GM23338 (cell line): ENCODE data around the gene DENND4C. TPM values are rescaled to one million over a fixed set of nuclear protein-coding genes. Genes with fewer than 3 reads are reported as not detected.
A peak's percentile ranks its signal among the peaks of the same experiment; 100 is the strongest.

Experiments
- ATAC-seq: fragments of 200-7000 bp; cut with Tn5 transposase; 3 replicates; pipeline ENCODE4 v1.9.1; 2020
- DNase-seq: peaks from one replicate; pipeline ENCODE4 v3.0.0-alpha.2; 2015; ENCODE audit warnings: low spot score
- H2AFZ ChIP-seq: fragments of 200-600 bp; sonication (generic); 2 replicates; pipeline ENCODE4 v1.8.0; 2016; ENCODE audit warnings: antibody characterized with exemption, mild to moderate bottlenecking, moderate library complexity
- H3F3A ChIP-seq: fragments of 200-600 bp; sonication (generic); replicated peaks from 2 replicates; pipeline ENCODE4 v1.8.0; 2017; ENCODE audit warnings: antibody characterized with exemption, mixed run types, low read depth
- H3K27ac ChIP-seq: fragments of 200-600 bp; sonication (generic); 2 replicates; pipeline ENCODE4 v1.6.1; 2016; ENCODE audit warnings: low read depth
- H3K27me3 ChIP-seq: fragments of 200-600 bp; sonication (generic); 2 replicates; pipeline ENCODE4 v1.8.0; 2016; ENCODE audit warnings: mild to moderate bottlenecking, mixed run types, moderate library complexity; ENCODE audit not compliant: insufficient read depth
- H3K36me3 ChIP-seq: fragments of 200-600 bp; sonication (generic); 2 replicates; pipeline ENCODE4 v1.8.0; 2016; ENCODE audit warnings: mild to moderate bottlenecking; ENCODE audit not compliant: insufficient read depth
- H3K4me1 ChIP-seq: fragments of 200-600 bp; sonication (generic); 2 replicates; pipeline ENCODE4 v1.8.0; 2016; ENCODE audit warnings: mild to moderate bottlenecking, moderate library complexity; ENCODE audit not compliant: insufficient read depth
- H3K4me2 ChIP-seq: fragments of 200-600 bp; sonication (generic); 2 replicates; pipeline ENCODE4 v1.7.1; 2017; ENCODE audit warnings: mixed run types
- H3K4me3 ChIP-seq: fragments of 200-600 bp; sonication (generic); 2 replicates; pipeline ENCODE4 v1.6.1; 2016; ENCODE audit warnings: mixed run types
- H3K79me2 ChIP-seq: fragments of 200-600 bp; sonication (generic); replicated peaks from 2 replicates; pipeline ENCODE4 v1.8.0; 2017; ENCODE audit warnings: mild to moderate bottlenecking; ENCODE audit not compliant: insufficient read depth
- H3K9me2 ChIP-seq: fragments of 200-600 bp; sonication (generic); 2 replicates; pipeline ENCODE4 v1.8.0; 2017; ENCODE audit not compliant: insufficient read depth
- H4K20me1 ChIP-seq: fragments of 200-600 bp; sonication (generic); replicated peaks from 2 replicates; pipeline ENCODE4 v1.8.0; 2017; ENCODE audit warnings: mild to moderate bottlenecking; ENCODE audit not compliant: insufficient read depth
- H3K27ac Mint-ChIP-seq: 2 replicates; pipeline ENCODE4 v1.8.0; 2020; ENCODE audit warnings: inconsistent platforms, mild to moderate bottlenecking, moderate library complexity, mixed read lengths
- H3K27me3 Mint-ChIP-seq: 3 replicates; pipeline ENCODE4 v1.8.0; 2022; ENCODE audit warnings: low read depth, mild to moderate bottlenecking, moderate library complexity, mixed read lengths, inconsistent platforms; ENCODE audit not compliant: insufficient read depth, poor library complexity
- H3K36me3 Mint-ChIP-seq: 3 replicates; pipeline ENCODE4 v1.8.0; 2021; ENCODE audit warnings: low read depth, mild to moderate bottlenecking, inconsistent platforms, moderate library complexity, mixed read lengths
- H3K4me1 Mint-ChIP-seq: 3 replicates; pipeline ENCODE4 v1.8.0; 2020; ENCODE audit warnings: mild to moderate bottlenecking, inconsistent platforms, mixed read lengths
- H3K4me3 Mint-ChIP-seq: 3 replicates; pipeline ENCODE4 v1.8.0; 2021; ENCODE audit warnings: moderate library complexity, mild to moderate bottlenecking, inconsistent platforms, mixed read lengths
- H3K9me3 Mint-ChIP-seq: 3 replicates; pipeline ENCODE4 v1.8.0; 2020; ENCODE audit warnings: moderate library complexity, mild to moderate bottlenecking, inconsistent platforms, mixed read lengths
- CREB1 ChIP-seq: fragments of 250-450 bp; sonication (Bioruptor Pico); IDR thresholded peaks from 2 replicates; pipeline ENCODE4 v1.5.0; 2020; ENCODE audit warnings: low read depth, mild to moderate bottlenecking, moderate library complexity
- EZH2phosphoT487 ChIP-seq: fragments of 200-600 bp; sonication (generic); IDR thresholded peaks from one replicate; pipeline ENCODE4 v1.8.1; 2018; ENCODE audit warnings: antibody characterized with exemption; ENCODE audit not compliant: unreplicated experiment
- NANOG ChIP-seq: IDR thresholded peaks from 2 replicates; pipeline ENCODE4 v1.6.1; 2016; ENCODE audit warnings: antibody characterized with exemption, borderline replicate concordance
- POLR2AphosphoS5 ChIP-seq: IDR thresholded peaks from 2 replicates; pipeline ENCODE4 v1.6.1; 2016; ENCODE audit warnings: antibody characterized with exemption, low read depth
- STAT1 ChIP-seq: IDR thresholded peaks from one replicate; pipeline ENCODE4 v1.6.1; 2016; ENCODE audit warnings: antibody characterized with exemption; ENCODE audit not compliant: unreplicated experiment
- ZNF114 ChIP-seq: fragments of 250-450 bp; sonication (Bioruptor Pico); IDR thresholded peaks from 2 replicates; pipeline ENCODE4 v1.5.0; 2020; ENCODE audit warnings: mild to moderate bottlenecking, moderate library complexity
- ZNF331 ChIP-seq: fragments of 250-450 bp; sonication (Bioruptor Pico); IDR thresholded peaks from 2 replicates; pipeline ENCODE4 v1.5.0; 2020; ENCODE audit warnings: low read depth, mild to moderate bottlenecking, moderate library complexity
- polyA plus RNA-seq: library from polyadenylated mRNA; unstranded; fragments of >200 nt; fragmentation: Nextera tagmentation; extraction: Ambion mirVana; gene quantifications from 2 replicates; pipeline ENCODE4 v1.2.1, GENCODE V29; 2016
- total RNA-seq: library from RNA; depleted of rRNA; stranded (reverse); fragments of >200 nt; shearing (Covaris generic); gene quantifications from 2 replicates; pipeline ENCODE4 v1.2.3, GENCODE V29; 2014
- TF ChIP-seq, protein P1 (sequence below): IDR thresholded peaks from one replicate; pipeline ENCODE4 v1.6.1; 2018; ENCODE audit warnings: antibody characterized with exemption; ENCODE audit not compliant: unreplicated experiment
- TF ChIP-seq, protein P2 (sequence below): IDR thresholded peaks from 2 replicates; pipeline ENCODE4 v1.6.1; 2016; ENCODE audit warnings: antibody characterized with exemption

DENND4C gene
- total and polyA plus RNA-seq, 2 experiments from 2014 or later, result 6.4 to 30.8 TPM

DNA sequence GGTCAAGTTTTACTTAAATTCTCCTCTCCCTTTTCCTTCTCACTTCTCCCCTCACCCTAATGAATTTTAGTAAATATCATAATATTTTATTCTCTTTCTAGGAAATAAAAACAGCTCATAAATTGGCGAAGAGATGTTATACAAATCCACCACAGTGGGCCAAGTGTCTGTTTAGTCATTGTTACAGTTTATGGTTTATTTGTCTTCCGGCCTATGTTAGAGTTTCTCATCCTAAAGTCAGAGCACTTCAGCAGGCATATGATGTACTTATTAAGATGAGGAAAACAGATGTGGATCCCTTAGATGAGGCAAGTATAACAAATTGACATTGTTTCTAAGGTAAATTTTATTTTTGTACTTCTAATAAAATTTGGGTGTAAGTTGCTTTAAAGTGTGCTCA is 101.4 kb downstream of the DENND4C start:
- TF ChIP-seq STAT1 (no peak), ZNF114 (CRISPR knock-in tag) (no peak)
- TF ChIP-seq, protein P1, sequence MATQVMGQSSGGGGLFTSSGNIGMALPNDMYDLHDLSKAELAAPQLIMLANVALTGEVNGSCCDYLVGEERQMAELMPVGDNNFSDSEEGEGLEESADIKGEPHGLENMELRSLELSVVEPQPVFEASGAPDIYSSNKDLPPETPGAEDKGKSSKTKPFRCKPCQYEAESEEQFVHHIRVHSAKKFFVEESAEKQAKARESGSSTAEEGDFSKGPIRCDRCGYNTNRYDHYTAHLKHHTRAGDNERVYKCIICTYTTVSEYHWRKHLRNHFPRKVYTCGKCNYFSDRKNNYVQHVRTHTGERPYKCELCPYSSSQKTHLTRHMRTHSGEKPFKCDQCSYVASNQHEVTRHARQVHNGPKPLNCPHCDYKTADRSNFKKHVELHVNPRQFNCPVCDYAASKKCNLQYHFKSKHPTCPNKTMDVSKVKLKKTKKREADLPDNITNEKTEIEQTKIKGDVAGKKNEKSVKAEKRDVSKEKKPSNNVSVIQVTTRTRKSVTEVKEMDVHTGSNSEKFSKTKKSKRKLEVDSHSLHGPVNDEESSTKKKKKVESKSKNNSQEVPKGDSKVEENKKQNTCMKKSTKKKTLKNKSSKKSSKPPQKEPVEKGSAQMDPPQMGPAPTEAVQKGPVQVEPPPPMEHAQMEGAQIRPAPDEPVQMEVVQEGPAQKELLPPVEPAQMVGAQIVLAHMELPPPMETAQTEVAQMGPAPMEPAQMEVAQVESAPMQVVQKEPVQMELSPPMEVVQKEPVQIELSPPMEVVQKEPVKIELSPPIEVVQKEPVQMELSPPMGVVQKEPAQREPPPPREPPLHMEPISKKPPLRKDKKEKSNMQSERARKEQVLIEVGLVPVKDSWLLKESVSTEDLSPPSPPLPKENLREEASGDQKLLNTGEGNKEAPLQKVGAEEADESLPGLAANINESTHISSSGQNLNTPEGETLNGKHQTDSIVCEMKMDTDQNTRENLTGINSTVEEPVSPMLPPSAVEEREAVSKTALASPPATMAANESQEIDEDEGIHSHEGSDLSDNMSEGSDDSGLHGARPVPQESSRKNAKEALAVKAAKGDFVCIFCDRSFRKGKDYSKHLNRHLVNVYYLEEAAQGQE, result no peak
- ATAC-seq, result no peak

DNA sequence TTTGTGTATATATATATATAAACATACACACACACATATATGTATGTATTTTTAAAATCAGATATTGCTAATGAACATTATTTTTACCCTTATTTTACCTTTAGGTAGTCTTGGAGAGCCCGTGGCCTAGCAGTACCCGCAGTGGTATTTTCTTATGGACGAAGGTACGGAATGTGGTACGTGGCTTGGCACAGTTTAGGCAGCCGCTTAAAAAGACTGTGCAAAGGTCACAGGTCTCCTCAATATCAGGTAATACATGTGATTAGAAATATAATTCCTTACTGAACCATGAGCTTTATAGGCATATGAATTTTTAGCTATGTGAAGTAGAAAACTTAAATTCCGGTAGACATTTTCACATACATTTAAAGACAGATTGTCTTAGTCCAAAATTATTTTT is 105.7 kb downstream of the DENND4C start:
- no peak overlapping the region for H2AFZ ChIP-seq
- no peak overlapping the region for H3K4me3 ChIP-seq
- no peaks in the 10 kb centered on the region for H3K4me1 Mint-ChIP-seq
- ATAC-seq, result no peak
- H3K27ac Mint-ChIP-seq, result no peak overlapping the region
- no peaks in the 10 kb centered on the region for H3F3A ChIP-seq
- H3K4me2 ChIP-seq, result no peak overlapping the region
- no peak overlapping the region for H3K4me3 Mint-ChIP-seq
- H3K4me1 ChIP-seq, result no peaks in the 10 kb centered on the region
- H3K27me3 Mint-ChIP-seq, result no peaks in the 10 kb centered on the region
- peaks cover 11% of the 10 kb centered on the region; the same call in 2 of the 3 replicates for H3K36me3 Mint-ChIP-seq
- no peaks in the 10 kb centered on the region for H3K9me2 ChIP-seq
- H3K9me3 Mint-ChIP-seq, result no peaks in the 10 kb centered on the region
- no peak for DNase-seq
- H3K27me3 ChIP-seq, result no peaks in the 10 kb centered on the region
- no peaks in the 10 kb centered on the region; the same call in 1 of the 2 replicates for H3K36me3 ChIP-seq
- no peaks in the 10 kb centered on the region for H4K20me1 ChIP-seq
- TF ChIP-seq, protein P1, result no peak
- TF ChIP-seq, protein P2, sequence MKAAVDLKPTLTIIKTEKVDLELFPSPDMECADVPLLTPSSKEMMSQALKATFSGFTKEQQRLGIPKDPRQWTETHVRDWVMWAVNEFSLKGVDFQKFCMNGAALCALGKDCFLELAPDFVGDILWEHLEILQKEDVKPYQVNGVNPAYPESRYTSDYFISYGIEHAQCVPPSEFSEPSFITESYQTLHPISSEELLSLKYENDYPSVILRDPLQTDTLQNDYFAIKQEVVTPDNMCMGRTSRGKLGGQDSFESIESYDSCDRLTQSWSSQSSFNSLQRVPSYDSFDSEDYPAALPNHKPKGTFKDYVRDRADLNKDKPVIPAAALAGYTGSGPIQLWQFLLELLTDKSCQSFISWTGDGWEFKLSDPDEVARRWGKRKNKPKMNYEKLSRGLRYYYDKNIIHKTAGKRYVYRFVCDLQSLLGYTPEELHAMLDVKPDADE, result no peak
- TF ChIP-seq ZNF331 (CRISPR knock-in tag) (no peak), NANOG (no peak), STAT1 (no peak), POLR2AphosphoS5 (no peak), CREB1 (CRISPR knock-in tag) (no peak), EZH2phosphoT487 (no peak)
- H3K79me2 ChIP-seq, result no peaks in the 10 kb centered on the region
- H3K27ac ChIP-seq, result no peak overlapping the region

More for the DNA sequence above, 101.4 kb downstream of the DENND4C start:
- Histone ChIP-seq H3K4me2 (no peak overlapping the region), H3K79me2 (no peaks in the 10 kb centered on the region), H3K27me3 (no peaks in the 10 kb centered on the region), H3K27ac (0 out of 2 replicates have a peak overlapping the region, but pooled peaks have one; percentile 28), H3K36me3 (no peaks in the 10 kb centered on the region; the same call in 1 of the 2 replicates), H2AFZ (no peak overlapping the region), H3K9me2 (no peaks in the 10 kb centered on the region), H3K4me3 (no peak overlapping the region), H4K20me1 (no peaks in the 10 kb centered on the region), H3K4me1 (no peaks in the 10 kb centered on the region), H3F3A (no peaks in the 10 kb centered on the region)
- H3K27ac Mint-ChIP-seq, result no peak overlapping the region
- DNase-seq, result no peak
- H3K4me3 Mint-ChIP-seq, result no peak overlapping the region
- no peaks in the 10 kb centered on the region for H3K9me3 Mint-ChIP-seq
- no peaks in the 10 kb centered on the region for H3K27me3 Mint-ChIP-seq
- H3K4me1 Mint-ChIP-seq, result no peaks in the 10 kb centered on the region
- H3K36me3 Mint-ChIP-seq, result peaks cover 18% of the 10 kb centered on the region; the same call in 2 of the 3 replicates
